ENCODE results near the gene MAPK8.

DNA sequence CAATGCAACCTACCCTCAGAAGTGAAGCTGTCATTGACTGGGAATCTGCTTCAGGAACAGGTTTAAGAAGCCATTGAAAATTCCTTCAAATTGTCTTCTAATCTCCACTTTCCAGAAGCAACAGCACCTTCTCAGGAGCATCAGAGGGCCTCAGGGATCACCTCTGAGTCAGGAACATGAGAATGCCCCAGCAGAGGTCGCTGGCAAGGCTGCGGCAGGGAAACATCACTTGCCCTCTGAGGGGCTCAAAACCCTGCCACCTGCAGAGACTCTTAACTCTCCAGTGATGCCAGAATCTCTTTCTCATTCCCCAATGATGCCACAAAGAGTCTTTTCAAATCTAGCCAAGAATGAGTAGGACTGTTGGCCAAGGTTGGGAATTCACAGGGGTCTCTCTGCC, 5.9 kb upstream of the MAPK8 start:
- TF ChIP-seq CTCF (conservative IDR thresholded peaks at IDR 0.05) = no peak
- TF ChIP-seq ZFX (IDR thresholded peaks at IDR 0.05) = no peak
